IMR-90 (cell line): Measurements from ENCODE around the gene SORCS1. TPM values are rescaled to one million over a fixed set of nuclear protein-coding genes. Genes with fewer than 3 reads are reported as not detected.

Source experiments
- ATAC-seq: fragments of 200-7000 bp; cut with Tn5 transposase; 2 replicates; pipeline ENCODE4 v1.9.1; 2020; ENCODE audit warnings: low read depth, mild to moderate bottlenecking, moderate library complexity
- BruUV-seq: library from RNA; stranded (reverse); fragments of 400-500 nt; replicated peaks from 2 replicates; lab custom pipeline; 2021; lab: Mats Ljungman, UMichigan
- CTCF ChIA-PET: fragments of 300-600 bp; formaldehyde crosslinking; extraction: SDS; loops from one replicate; lab custom pipeline; 2021; ENCODE audit warnings: antibody characterized with exemption; lab: Yijun Ruan, JAX
- POLR2A ChIA-PET: fragments of 300-600 bp; sonication (Branson Sonifier 250); formaldehyde crosslinking; loops from one replicate; lab custom pipeline; 2022; ENCODE audit warnings: antibody characterized with exemption; ENCODE audit not compliant: unreplicated experiment; lab: Charles Lee
- DNase-seq: peaks from one replicate; pipeline ENCODE4 v3.0.0; 2013
- H2AFZ ChIP-seq: replicated peaks from 2 replicates; pipeline ENCODE3; 2013; ENCODE audit warnings: low read length, mild to moderate bottlenecking; ENCODE audit not compliant: poor library complexity
- H2AK5ac ChIP-seq: 2 replicates; pipeline ENCODE4 v1.6.1; 2013; ENCODE audit warnings: low read depth, low read length, inconsistent platforms
- H2AK9ac ChIP-seq: replicated peaks from 2 replicates; pipeline ENCODE3; 2013; ENCODE audit warnings: mild to moderate bottlenecking, low read depth, low read length, moderate library complexity; ENCODE audit not compliant: poor library complexity
- H2BK120ac ChIP-seq: 2 replicates; pipeline ENCODE4 v1.6.1; 2013; ENCODE audit warnings: low read depth, low read length, inconsistent platforms
- H2BK15ac ChIP-seq: 3 replicates; pipeline ENCODE4 v1.6.1; 2013; ENCODE audit warnings: low read depth, low read length, inconsistent platforms
- H2BK20ac ChIP-seq: 2 replicates; pipeline ENCODE4 v1.6.1; 2013; ENCODE audit warnings: low read depth, mild to moderate bottlenecking, inconsistent platforms, low read length, moderate library complexity
- H2BK5ac ChIP-seq: 2 replicates; pipeline ENCODE4 v1.6.1; 2013; ENCODE audit warnings: mild to moderate bottlenecking, low read depth, low read length, inconsistent platforms; ENCODE audit not compliant: poor library complexity, severe bottlenecking
- H3K14ac ChIP-seq: replicated peaks from 2 replicates; pipeline ENCODE4 v1.6.1; 2013; ENCODE audit warnings: low read depth, low read length, inconsistent platforms
- H3K18ac ChIP-seq: 2 replicates; pipeline ENCODE4 v1.6.1; 2013; ENCODE audit warnings: low read depth, low read length, control low read depth
- H3K23ac ChIP-seq: 2 replicates; pipeline ENCODE4 v1.6.1; 2013; ENCODE audit warnings: low read depth, low read length, inconsistent platforms
- H3K27ac ChIP-seq: 2 replicates; pipeline ENCODE4 v1.5.1; 2013; ENCODE audit warnings: mild to moderate bottlenecking, control low read depth, low read length; ENCODE audit not compliant: insufficient read depth
- H3K27me3 ChIP-seq: 2 replicates; pipeline ENCODE4 v1.6.1; 2013; ENCODE audit warnings: low read length; ENCODE audit not compliant: control insufficient read depth, insufficient read depth
- H3K36me3 ChIP-seq: 2 replicates; pipeline ENCODE4 v1.6.1; 2013; ENCODE audit warnings: low read length, mixed read lengths; ENCODE audit not compliant: control insufficient read depth, insufficient read depth
- H3K4ac ChIP-seq: 2 replicates; pipeline ENCODE4 v1.6.1; 2013; ENCODE audit warnings: low read depth, low read length, inconsistent platforms
- H3K4me1 ChIP-seq: 2 replicates; pipeline ENCODE4 v1.6.1; 2013; ENCODE audit warnings: low read length, mixed read lengths; ENCODE audit not compliant: control insufficient read depth, insufficient read depth
- H3K4me2 ChIP-seq: 2 replicates; pipeline ENCODE4 v1.6.1; 2013; ENCODE audit warnings: low read depth, mild to moderate bottlenecking, control low read depth, low read length, moderate library complexity
- H3K4me3 ChIP-seq: 2 replicates; pipeline ENCODE4 v1.5.1; 2013; ENCODE audit warnings: low read depth, mild to moderate bottlenecking, control low read depth, low read length, moderate library complexity; ENCODE audit not compliant: insufficient read depth
- H3K56ac ChIP-seq: 2 replicates; pipeline ENCODE4 v1.6.1; 2013; ENCODE audit warnings: low read length, inconsistent platforms; ENCODE audit not compliant: insufficient read depth; ENCODE audit errors: extremely low read depth
- H3K79me1 ChIP-seq, 2 experiments: 2 replicates each; pipeline ENCODE4 v1.6.1; 2013; ENCODE audit warnings: low read length in 2 of 2, inconsistent platforms in 1 of 2, low read depth in 1 of 2
- H3K9ac ChIP-seq: 2 replicates; pipeline ENCODE4 v1.6.1; 2013; ENCODE audit warnings: low read depth, low read length, control low read depth
- H3K9me1 ChIP-seq: 2 replicates; pipeline ENCODE4 v1.6.1; 2013; ENCODE audit warnings: low read length, inconsistent platforms; ENCODE audit not compliant: insufficient read depth
- H3K9me3 ChIP-seq: 2 replicates; pipeline ENCODE4 v1.6.1; 2013; ENCODE audit warnings: low read length; ENCODE audit not compliant: control insufficient read depth, insufficient read depth
- H4K20me1 ChIP-seq: 2 replicates; pipeline ENCODE4 v1.6.1; 2013; ENCODE audit warnings: low read length, inconsistent platforms; ENCODE audit not compliant: insufficient read depth
- H4K5ac ChIP-seq: 2 replicates; pipeline ENCODE4 v1.6.1; 2013; ENCODE audit warnings: mild to moderate bottlenecking, low read depth, low read length, control low read depth
- H4K8ac ChIP-seq, 2 experiments: 2 replicates each; pipeline ENCODE4 v1.6.1; 2013; ENCODE audit warnings: low read depth in 2 of 2, low read length in 2 of 2, control low read depth in 1 of 2, inconsistent platforms in 1 of 2
- H4K91ac ChIP-seq: 2 replicates; pipeline ENCODE4 v1.6.1; 2013; ENCODE audit warnings: low read depth, low read length, inconsistent platforms; ENCODE audit not compliant: insufficient read depth
- CHD1 ChIP-seq: IDR thresholded peaks from 2 replicates; pipeline ENCODE4 v1.6.1; 2012; ENCODE audit warnings: low read depth, low read length, improper control_type of control experiment
- FOS ChIP-seq: fragments of 150-350 bp; IDR thresholded peaks from 2 replicates; pipeline ENCODE4 v1.6.1; 2016; ENCODE audit warnings: low read depth, low read length
- MAZ ChIP-seq: IDR thresholded peaks from 2 replicates; pipeline ENCODE4 v1.6.1; 2012; ENCODE audit warnings: low read depth, mild to moderate bottlenecking, low read length, improper control_type of control experiment, moderate library complexity, borderline replicate concordance
- NFE2L2 ChIP-seq: fragments of 150-350 bp; IDR thresholded peaks from 2 replicates; pipeline ENCODE4 v1.6.1; 2016; ENCODE audit warnings: low read depth, mild to moderate bottlenecking, low read length
- POLR2A ChIP-seq: IDR thresholded peaks from 2 replicates; pipeline ENCODE4 v1.6.1; 2012; ENCODE audit warnings: mild to moderate bottlenecking, low read depth, low read length
- RCOR1 ChIP-seq: IDR thresholded peaks from 2 replicates; pipeline ENCODE4 v1.6.1; 2012; ENCODE audit warnings: mild to moderate bottlenecking, low read length, improper control_type of control experiment; ENCODE audit not compliant: insufficient replicate concordance
- SMC3 ChIP-seq: fragments of 150-350 bp; IDR thresholded peaks from 2 replicates; pipeline ENCODE4 v1.6.1; 2016; ENCODE audit warnings: low read depth, mild to moderate bottlenecking, antibody characterized with exemption, low read length, moderate library complexity
- WGBS, 2 experiments: methylation state at CpG; one replicate each; pipeline versions ENCODE4 v1.1.5 to v1.1.7; 2013; ENCODE audit warnings: missing lambda C conversion rate in 2 of 2; ENCODE audit not compliant: insufficient read length in 1 of 2; ENCODE audit errors: extremely low coverage in 2 of 2; 5-methylcytosine and 5-hydroxymethylcytosine counted together
- dilution Hi-C: fragments of 300-500 bp; cut with HindIII; formaldehyde crosslinking; loops from one replicate; pipeline ENCODE4 v1.14.3; 2018; ENCODE audit warnings: low sequenced_read_pairs; ENCODE audit not compliant: unreplicated experiment
- in situ Hi-C: fragments of 300-500 bp; cut with MboI; formaldehyde crosslinking; loops from 3 replicates; pipeline ENCODE4 v1.14.3; 2019; ENCODE audit warnings: low sequenced_read_pairs, inconsistent platforms, mixed read lengths
- intact Hi-C: fragments of 100-400 bp; cut with micrococcal nuclease; formaldehyde crosslinking; loops from 2 replicates; pipeline ENCODE4 v1.10.0; 2022
- polyA plus RNA-seq, 3 experiments: library from polyadenylated mRNA; depleted of rRNA; stranded (reverse); fragments of >200 nt; gene quantifications; 2 replicates each; pipeline ENCODE4 v1.2.3, GENCODE V29; 2012; ENCODE audit warnings: low replicate concordance in 1 of 3
- total RNA-seq: library from RNA; depleted of rRNA; stranded (reverse); fragments of >200 nt; gene quantifications from 2 replicates; pipeline ENCODE4 v1.2.3, GENCODE V29; 2012
- TF ChIP-seq, protein P1 (sequence below): fragments of 150-350 bp; IDR thresholded peaks from 2 replicates; pipeline ENCODE4 v1.6.1; 2016; ENCODE audit warnings: low read depth, mild to moderate bottlenecking, low read length, moderate library complexity, borderline replicate concordance

SORCS1 gene
- total and polyA plus RNA-seq, 2 of the 4 experiments (the other 2 are of a cell fraction): under 0.01 TPM; not detected in 1

DNA sequence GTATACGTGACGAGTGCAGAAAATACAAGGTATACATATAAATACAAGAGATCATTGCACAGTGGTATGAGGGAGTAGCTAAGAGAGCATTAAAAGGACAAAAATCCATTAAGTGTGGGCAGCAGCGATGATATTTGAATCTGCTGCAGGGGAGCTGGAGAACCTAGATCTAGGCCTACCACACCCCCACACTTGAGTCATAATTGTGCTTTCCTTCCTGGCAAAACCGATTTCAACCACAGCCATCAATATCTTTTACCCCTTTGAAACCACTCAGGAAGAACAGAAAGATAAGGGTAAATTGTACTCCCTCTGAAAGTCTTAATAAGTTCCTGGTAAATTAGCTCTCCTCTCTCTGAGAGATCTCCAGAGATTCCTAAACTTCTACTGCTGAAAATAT, 345.0 kb downstream of the SORCS1 start:
- H3K27ac ChIP-seq: no peak overlapping the region
- no peak overlapping the region for H2AK5ac ChIP-seq
- dilution Hi-C loops: no loop called here
- no peak overlapping the region for H2BK20ac ChIP-seq
- CTCF ChIA-PET: no interaction called here
- H4K8ac ChIP-seq: no peak overlapping the region
- H3K23ac ChIP-seq: no peak overlapping the region
- no peak overlapping the region for H3K4ac ChIP-seq
- H3K4me3 ChIP-seq: no peak overlapping the region
- no peaks in the 10 kb centered on the region for H3K4me1 ChIP-seq
- no peak overlapping the region for H2BK120ac ChIP-seq
- H2AFZ ChIP-seq: no peak overlapping the region
- no peaks in the 10 kb centered on the region for H3K36me3 ChIP-seq
- peaks cover 4% of the 10 kb centered on the region; the same call in 1 of the 2 replicates for H3K9me3 ChIP-seq
- no TSS peak for BruUV-seq
- H3K56ac ChIP-seq: no peak overlapping the region
- in situ Hi-C loops: no loop called here
- no peak overlapping the region for H2AK9ac ChIP-seq
- no peaks in the 10 kb centered on the region for H4K20me1 ChIP-seq
- no peaks in the 10 kb centered on the region for H3K9me1 ChIP-seq
- no peak overlapping the region for H3K4me2 ChIP-seq
- DNase-seq: no peak
- POLR2A ChIA-PET: no interaction called here
- H4K5ac ChIP-seq: no peak overlapping the region
- H2BK5ac ChIP-seq: no peak overlapping the region
- no peaks in the 10 kb centered on the region for H3K27me3 ChIP-seq
- no peak for ATAC-seq
- H3K14ac ChIP-seq: no peak overlapping the region
- no CpG with 5 or more reads among the region's 4 CpGs for WGBS, 2 experiments
- no peaks in the 10 kb centered on the region for H3K79me1 ChIP-seq
- H3K18ac ChIP-seq: no peak overlapping the region
- intact Hi-C loops: no loop called here
- H2BK15ac ChIP-seq: no peak overlapping the region
- H3K9ac ChIP-seq: no peak overlapping the region
- TF ChIP-seq CHD1 (no peak), MAZ (no peak), RCOR1 (no peak), FOS (no peak), SMC3 (no peak), NFE2L2 (no peak), POLR2A (no peak)
- TF ChIP-seq, protein P1, sequence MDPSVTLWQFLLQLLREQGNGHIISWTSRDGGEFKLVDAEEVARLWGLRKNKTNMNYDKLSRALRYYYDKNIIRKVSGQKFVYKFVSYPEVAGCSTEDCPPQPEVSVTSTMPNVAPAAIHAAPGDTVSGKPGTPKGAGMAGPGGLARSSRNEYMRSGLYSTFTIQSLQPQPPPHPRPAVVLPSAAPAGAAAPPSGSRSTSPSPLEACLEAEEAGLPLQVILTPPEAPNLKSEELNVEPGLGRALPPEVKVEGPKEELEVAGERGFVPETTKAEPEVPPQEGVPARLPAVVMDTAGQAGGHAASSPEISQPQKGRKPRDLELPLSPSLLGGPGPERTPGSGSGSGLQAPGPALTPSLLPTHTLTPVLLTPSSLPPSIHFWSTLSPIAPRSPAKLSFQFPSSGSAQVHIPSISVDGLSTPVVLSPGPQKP: no peak
- no peak overlapping the region for H4K91ac ChIP-seq
